Measurements from ENCODE around the gene NCAPG2.
A peak's percentile ranks its signal among the peaks of the same experiment; 100 is the strongest.

The NCAPG2 gene

DNA sequence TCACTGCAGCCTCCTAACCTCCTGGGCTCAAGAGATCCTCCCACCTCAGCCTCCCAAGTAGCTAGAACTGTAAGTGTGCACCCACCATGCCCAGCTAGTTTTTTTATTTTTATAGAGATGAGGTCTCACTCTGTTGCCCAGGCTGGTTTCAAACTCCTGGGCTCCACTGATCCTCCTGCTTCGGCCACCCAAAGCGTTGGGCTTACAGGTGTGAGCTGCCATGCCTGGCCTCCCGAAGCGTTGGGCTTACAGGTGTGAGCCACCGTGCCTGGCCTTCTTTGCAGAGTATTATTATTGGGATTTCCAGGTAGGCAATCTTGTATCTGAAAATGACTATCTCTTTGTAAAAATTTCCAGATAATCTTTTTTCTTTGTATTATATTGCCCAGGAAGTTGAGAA lies 23.1 kb upstream of the NCAPG2 start:
- no peaks in the 10 kb centered on the region for H3K9me3 Mint-ChIP-seq
- peaks cover 36% of the 10 kb centered on the region for H3K36me3 Mint-ChIP-seq
- H3K27ac Mint-ChIP-seq, result no peak overlapping the region
- no peak overlapping the region for H3K4me3 Mint-ChIP-seq
- ATAC-seq (no peak), DNase-seq (ENCODE audit: low spot score in 2 of 2) (no peak)
- peaks cover 10% of the 10 kb centered on the region for H3K4me1 Mint-ChIP-seq

DNA sequence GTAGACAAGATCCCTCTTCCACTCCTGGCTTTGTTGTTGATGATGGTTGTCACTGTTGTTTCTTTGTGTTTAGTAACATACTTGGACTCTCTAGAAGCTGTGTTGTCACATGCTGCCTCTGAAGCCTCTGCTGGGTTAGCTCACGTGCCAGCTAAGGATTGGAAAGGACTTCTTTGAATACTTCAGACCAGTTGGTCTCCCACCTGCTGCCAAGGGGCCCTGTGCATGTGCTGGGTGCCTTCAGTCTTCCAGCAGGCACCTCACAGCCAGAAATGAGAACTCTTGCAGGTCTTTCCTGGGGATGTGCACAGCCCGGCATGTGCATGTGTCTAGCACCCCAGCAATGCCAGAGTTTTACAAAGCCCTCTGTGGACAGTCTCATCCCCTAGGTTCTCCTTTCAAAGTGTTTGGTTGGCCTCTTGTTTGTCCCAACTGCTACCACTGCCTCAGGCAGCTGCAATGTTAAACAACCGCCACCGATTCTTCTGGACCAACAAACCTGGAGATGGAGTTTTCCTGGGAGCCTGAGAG lies 21.7 kb upstream of the NCAPG2 start:
- H3K4me3 Mint-ChIP-seq, result no peak overlapping the region
- no peak overlapping the region for H3K27ac Mint-ChIP-seq
- H3K36me3 Mint-ChIP-seq, result peaks cover 26% of the 10 kb centered on the region
- H3K9me3 Mint-ChIP-seq, result no peaks in the 10 kb centered on the region
- ATAC-seq (no peak), DNase-seq (ENCODE audit: low spot score in 2 of 2) (peak in 1 of 2 donors; percentile 39)
- peaks cover 10% of the 10 kb centered on the region for H3K4me1 Mint-ChIP-seq

DNA sequence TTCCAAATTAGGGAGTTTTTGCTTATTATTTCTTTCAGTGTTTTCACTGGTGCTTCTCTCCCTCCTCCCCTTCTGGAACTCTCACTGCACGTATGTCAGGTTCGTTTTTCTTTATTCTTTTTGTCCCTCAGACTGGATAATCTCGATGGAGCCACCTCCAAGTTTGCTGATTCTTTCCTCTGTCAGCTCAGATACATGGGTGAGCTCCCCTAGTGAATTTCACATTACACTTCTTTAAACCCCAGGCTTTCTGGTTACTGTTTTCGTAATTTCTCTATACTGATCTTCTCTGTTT lies 20.8 kb upstream of the NCAPG2 start:
- DNase-seq (ENCODE audit: low spot score in 2 of 2), result no peak
- no peak overlapping the region for H3K4me3 Mint-ChIP-seq
- peaks cover 18% of the 10 kb centered on the region for H3K36me3 Mint-ChIP-seq
- no peak for ATAC-seq
- peaks cover 9% of the 10 kb centered on the region for H3K4me1 Mint-ChIP-seq
- no peak overlapping the region for H3K27ac Mint-ChIP-seq
- H3K9me3 Mint-ChIP-seq, result no peaks in the 10 kb centered on the region

DNA sequence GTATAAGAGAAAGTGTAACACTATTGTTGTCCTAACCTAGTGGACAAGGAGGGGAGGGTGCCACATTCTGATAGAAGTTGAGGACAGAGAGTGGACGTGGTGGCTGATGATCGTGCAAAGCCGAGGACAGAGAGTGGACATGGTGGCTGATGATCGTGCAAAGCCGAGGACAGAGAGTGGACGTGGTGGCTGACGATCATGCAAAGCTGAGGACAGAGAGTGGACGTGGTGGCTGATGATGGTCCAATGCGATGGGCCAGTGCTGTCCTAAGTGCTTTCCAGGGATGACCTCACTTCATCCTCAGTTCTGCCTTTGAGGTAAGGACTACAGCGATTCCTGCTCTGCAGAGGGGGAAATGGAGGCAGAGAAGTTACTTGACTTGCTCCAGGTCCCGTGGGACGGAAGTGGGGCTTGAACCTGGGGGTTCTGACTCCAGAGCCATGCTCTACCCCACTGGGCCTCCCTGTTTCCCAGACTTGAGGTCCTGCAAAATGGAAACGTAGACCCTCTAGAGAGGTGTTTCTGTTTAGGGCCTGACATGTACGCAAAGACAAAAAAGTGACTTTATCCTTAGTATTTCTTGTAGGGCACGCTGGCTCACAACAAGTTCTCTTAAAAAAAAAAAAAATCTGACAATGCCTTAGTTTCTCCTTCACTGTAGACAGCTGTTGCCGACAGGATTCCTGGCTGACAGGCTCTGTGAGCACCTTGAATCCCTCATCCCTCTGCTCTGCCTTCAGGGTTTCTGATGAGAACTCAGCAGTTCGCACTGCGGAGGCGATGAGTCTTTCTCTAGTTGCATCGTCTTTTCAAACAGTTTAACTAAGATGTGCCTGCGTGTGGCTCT lies 20.3 kb upstream of the NCAPG2 start:
- peaks cover 12% of the 10 kb centered on the region for H3K36me3 Mint-ChIP-seq
- DNase-seq (ENCODE audit: low spot score in 2 of 2) (no peak), ATAC-seq (no peak)
- H3K4me1 Mint-ChIP-seq, result peaks cover 3% of the 10 kb centered on the region
- no peaks in the 10 kb centered on the region for H3K9me3 Mint-ChIP-seq
- no peak overlapping the region for H3K27ac Mint-ChIP-seq
- no peak overlapping the region for H3K4me3 Mint-ChIP-seq

DNA sequence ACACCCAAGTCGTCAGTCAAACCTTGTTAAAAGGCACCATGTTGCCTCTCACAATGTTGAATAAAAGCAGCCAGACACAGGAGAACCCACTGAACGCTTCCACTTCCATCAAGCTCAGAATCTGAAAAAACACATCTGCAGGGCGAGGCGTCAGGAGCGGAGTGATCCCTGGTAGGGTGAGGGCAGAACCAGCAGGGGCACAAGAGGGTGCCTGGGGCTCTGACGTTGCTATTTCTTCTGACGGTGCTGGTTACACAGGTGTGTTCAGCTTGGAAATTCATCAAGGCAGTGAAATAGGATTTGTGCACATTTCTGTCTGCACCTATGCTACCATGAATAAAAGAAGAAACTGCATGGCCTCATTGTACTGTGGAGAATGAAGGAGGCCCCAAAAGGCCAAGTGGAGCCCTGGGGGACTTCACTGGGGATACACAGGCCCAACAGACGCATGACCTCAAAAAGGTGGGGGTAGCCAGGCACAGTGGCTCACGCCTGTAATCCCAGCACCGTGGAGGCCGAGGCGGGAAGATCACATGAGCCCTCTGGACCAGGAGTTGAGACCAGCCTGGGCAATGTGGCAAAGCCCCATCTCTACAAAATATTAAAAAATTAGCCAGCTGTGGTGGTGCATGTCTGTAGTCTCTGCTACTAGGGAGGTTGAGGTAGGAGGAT lies 19.2 kb upstream of the NCAPG2 start:
- Mint-ChIP-seq H3K4me3 (no peak overlapping the region), H3K27ac (no peak overlapping the region), H3K4me1 (no peaks in the 10 kb centered on the region), H3K9me3 (no peaks in the 10 kb centered on the region), H3K36me3 (peaks cover 2% of the 10 kb centered on the region)
- no peak for DNase-seq (ENCODE audit: low spot score in 2 of 2)
- peak; percentile 8 for ATAC-seq

DNA sequence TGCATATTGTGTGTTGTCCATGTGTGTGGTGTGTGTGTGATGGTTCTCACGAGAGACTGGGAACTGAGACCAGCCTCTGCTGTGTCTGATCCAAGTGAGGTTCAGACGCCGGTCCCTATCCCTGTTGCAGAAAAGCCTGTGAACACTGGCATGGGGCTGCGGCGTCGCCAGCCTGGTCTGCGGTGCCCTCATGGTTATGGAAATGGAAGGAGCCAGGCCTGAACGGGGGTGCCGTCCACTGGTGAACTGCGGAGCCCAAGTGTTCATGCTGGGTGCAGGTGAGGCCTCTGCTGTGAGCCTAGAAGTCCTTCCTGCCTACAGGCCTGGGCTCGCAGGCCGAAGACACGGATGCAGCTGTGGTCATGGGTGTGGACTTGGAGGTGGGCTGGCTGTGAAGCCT lies 18.7 kb upstream of the NCAPG2 start:
- H3K9me3 Mint-ChIP-seq, result no peaks in the 10 kb centered on the region
- DNase-seq (ENCODE audit: low spot score in 2 of 2), result no peak
- no peak overlapping the region for H3K4me3 Mint-ChIP-seq
- no peak for ATAC-seq
- H3K4me1 Mint-ChIP-seq, result no peaks in the 10 kb centered on the region
- H3K27ac Mint-ChIP-seq, result no peak overlapping the region
- no peaks in the 10 kb centered on the region for H3K36me3 Mint-ChIP-seq

DNA sequence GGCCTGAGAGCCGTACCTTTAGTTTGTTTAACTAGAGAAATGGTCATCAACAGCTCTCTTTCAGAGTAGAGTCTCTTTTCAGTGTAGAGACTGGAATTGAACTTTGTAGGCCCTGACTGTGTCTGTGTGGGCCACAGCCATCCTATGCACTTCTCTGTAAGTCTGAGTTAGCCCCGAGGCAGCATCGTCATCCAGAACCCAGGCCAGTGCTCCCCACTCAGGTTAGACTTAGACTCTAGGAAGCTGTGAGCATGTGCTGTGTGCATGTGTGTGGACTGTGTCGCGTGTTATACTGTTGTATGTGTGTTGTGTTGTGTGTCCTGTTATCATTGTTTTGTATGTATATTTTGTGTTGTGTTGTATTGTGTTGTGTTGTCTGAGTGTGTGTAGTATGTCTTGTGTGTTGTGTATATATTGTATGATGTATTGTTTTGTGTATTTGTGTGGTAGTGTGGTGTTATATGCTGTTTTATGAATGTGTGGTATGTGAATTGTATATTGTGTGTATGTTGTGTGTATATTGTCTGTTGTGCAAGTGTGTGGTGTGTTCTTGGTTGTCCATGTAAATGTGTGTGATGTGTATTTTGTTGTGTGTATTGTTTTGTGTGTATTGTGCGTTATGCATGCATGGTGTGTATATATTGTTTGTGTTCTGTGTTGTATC lies 18.1 kb upstream of the NCAPG2 start:
- Mint-ChIP-seq H3K27ac (no peak overlapping the region), H3K9me3 (no peaks in the 10 kb centered on the region), H3K4me3 (no peak overlapping the region), H3K36me3 (no peaks in the 10 kb centered on the region), H3K4me1 (no peaks in the 10 kb centered on the region)
- no peak for ATAC-seq
- no peak for DNase-seq (ENCODE audit: low spot score in 2 of 2)

DNA sequence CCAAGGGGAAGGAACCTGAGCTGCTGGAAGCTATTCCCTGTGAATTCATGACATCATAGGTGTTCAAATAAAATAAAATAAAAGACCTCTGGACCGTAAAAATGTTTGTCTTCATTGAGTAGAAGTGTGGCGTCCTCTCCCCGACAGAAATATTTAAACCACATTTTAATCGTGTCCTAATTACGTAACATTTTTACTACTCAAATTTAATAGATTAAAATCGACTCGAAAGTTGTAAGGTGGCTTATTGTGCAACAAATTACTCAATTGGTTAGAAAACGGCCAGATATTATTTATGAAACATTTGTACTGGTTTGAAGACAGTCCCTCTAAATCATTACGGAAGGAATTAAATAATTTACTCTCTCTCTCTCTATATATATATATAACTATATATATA lies 15.5 kb upstream of the NCAPG2 start:
- Mint-ChIP-seq H3K4me3 (no peak overlapping the region), H3K36me3 (no peaks in the 10 kb centered on the region), H3K9me3 (no peaks in the 10 kb centered on the region), H3K27ac (no peak overlapping the region), H3K4me1 (no peaks in the 10 kb centered on the region)
- no peak for ATAC-seq
- no peak for DNase-seq (ENCODE audit: low spot score in 2 of 2)

DNA sequence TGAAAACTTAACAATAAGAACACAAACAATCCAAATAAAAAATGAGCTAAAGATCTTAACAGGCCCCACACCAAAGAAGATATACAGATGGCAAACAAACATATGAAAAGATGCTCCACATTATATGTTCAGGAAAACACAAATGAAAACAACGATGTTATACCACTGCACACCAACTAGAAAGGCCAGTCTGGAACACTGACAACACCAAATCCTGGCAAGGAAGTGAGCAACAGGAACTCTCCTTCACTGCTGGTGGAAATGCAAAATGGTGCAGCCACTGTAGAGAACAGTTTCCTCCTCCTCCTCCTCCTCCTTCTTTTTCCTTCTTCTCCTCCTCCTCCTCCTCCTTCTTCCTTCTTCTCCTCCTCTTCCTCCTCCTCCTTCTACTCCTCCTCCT lies 12.2 kb upstream of the NCAPG2 start:
- Mint-ChIP-seq H3K4me1 (peaks cover 7% of the 10 kb centered on the region), H3K4me3 (no peak overlapping the region), H3K9me3 (no peaks in the 10 kb centered on the region), H3K27ac (no peak overlapping the region), H3K36me3 (no peaks in the 10 kb centered on the region)
- ATAC-seq (no peak), DNase-seq (ENCODE audit: low spot score in 2 of 2) (no peak)

DNA sequence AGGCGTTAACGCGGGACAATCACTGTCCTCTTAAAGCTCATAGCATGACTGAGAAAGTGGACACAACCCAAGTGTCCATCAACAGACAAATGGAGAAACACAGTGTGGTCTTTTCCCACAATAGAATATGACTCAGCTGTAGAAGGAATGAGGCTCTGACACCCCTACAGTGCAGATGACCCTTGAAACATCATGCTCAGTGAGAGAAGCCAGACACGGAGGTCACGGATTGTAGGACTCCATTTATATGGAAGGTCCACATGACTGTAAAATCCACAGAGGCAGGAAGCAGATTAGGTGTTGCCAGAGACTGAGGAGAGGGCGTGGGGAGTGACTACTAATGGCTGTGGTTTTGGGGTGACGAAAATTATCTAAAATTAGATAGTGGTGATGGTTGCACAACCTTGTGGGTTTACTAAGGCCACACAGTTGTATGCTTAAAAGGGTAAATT lies 6.1 kb upstream of the NCAPG2 start:
- Mint-ChIP-seq H3K36me3 (no peaks in the 10 kb centered on the region), H3K4me1 (peaks cover 25% of the 10 kb centered on the region), H3K9me3 (peaks cover 5% of the 10 kb centered on the region), H3K27ac (peak overlapping the region; percentile 68), H3K4me3 (peak overlapping the region; percentile 1)
- ATAC-seq (peak; percentile 80), DNase-seq (ENCODE audit: low spot score in 2 of 2) (no peak)

DNA sequence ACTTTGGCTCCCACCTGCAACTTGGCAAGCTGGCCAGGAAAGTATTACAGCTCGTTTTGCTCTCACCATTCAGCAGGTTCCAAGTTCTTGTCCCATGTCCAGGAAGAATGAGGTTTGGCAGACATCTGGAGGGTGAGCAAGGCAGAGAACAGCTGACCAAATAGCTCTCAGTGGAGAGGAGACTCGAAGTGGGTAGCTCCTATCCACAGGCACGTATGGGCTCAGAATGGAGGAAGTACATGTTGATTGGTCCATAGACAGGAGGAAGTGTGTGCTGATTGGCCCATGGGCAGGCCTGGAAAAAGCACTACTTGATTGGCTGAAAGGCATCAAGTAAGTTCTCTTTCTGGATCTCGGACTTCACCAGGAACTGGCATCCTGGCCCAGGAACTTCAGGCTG lies 3.0 kb upstream of the NCAPG2 start:
- Mint-ChIP-seq H3K4me1 (peaks cover 42% of the 10 kb centered on the region), H3K9me3 (peaks cover 5% of the 10 kb centered on the region), H3K4me3 (no peak overlapping the region), H3K27ac (peak overlapping the region; percentile 9), H3K36me3 (peaks cover 10% of the 10 kb centered on the region)
- ATAC-seq, result no peak
- no peak for DNase-seq (ENCODE audit: low spot score in 2 of 2)

DNA sequence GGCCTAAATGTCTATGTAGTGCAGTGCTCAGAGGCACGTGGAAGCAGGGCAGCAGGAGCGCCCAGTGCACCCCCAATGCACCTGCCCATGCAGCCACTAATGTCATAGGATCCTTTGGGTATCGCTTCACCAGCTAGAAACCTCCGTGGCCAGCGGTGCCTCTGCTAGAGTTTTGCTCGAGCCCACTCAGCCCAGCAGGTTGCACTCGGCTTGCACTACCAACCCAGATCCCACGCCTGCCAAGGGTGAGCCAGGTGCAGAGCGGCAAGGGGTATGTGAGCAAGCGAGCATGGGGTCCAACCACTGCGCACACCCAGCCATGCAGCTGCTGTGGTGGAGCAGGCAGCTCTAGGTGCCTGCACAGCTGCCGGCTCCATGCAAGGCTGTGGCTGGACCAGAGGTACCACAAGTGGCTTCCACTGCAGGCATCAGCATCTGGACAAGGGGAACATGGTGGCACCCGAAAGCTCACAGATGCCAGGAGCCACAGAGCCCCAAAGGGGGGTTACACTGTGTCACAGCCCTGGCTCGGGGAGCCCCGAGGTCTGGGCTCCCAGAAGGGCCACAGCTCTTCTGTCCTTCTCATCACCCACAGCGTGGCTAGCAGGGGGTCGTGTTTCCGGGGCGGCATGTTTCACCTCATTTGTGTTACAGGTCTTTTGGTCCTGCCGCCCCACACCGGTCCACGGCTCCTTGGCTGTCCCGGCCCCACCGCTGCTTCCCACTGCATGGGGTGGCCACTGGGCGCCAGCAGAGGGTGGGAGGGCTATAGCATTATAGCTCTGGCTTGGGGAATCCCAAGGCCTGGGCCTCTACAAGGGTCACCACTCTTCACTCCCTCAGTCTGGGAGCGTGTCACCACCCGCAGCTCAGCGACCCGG lies 2.3 kb upstream of the NCAPG2 start:
- ATAC-seq, result no peak
- Mint-ChIP-seq H3K36me3 (peaks cover 16% of the 10 kb centered on the region), H3K27ac (no peak overlapping the region), H3K4me3 (peak overlapping the region; percentile 82), H3K9me3 (peaks cover 5% of the 10 kb centered on the region), H3K4me1 (peaks cover 36% of the 10 kb centered on the region)
- DNase-seq (ENCODE audit: low spot score in 2 of 2), result no peak

DNA sequence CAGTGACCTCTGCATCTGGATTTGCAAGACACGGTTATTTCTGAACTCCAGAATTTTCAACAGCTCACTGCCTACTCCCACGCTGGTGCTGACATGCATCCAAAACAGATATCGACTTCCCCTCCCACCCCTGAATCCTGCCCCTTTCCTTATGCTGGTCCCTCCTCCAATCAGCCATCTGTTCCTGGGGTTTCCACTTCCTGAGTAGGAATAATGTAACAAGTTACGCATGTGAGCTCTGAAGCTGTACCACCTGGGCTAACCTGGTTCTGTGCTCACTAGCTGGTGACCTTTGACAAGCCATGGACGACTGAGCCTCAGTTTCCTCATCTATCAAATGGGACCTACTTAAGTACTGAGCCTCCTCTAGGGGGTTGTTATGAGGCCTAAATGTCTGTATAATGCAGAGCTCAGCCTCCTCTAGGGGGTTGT lies 1.7 kb upstream of the NCAPG2 start:
- Mint-ChIP-seq H3K4me1 (peaks cover 36% of the 10 kb centered on the region), H3K4me3 (peak overlapping the region; percentile 82), H3K27ac (no peak overlapping the region), H3K9me3 (peaks cover 5% of the 10 kb centered on the region), H3K36me3 (peaks cover 23% of the 10 kb centered on the region)
- ATAC-seq (no peak), DNase-seq (ENCODE audit: low spot score in 2 of 2) (no peak)

DNA sequence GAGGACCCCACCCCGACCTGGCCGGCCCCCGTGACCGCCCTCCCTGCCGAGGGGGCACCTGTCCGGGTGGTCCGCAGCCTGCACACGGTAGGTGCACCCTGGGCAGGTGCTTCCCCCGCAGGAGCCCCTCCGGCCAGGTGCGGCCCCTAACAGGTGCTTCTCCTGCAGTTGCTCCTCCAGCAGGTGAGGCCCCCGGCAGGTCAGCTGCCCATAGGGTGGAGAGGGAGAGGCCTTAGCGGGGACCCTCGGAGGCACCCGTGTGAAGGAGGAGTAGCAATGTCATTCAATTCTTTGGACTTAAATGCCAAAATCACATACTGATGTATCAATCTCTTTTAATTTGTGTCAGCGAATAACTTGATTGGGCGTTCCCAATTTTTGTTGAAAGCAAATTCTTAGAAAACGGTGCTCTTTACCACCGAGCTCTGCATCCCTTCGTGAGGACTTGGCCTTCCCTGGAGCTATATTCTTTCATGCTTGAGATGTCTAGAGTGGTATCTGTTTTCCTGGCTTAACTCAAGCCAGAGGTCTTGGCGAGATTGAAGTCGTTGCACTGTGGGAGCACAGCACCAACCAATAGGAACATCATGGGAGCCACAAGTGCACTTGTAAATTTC lies 738 bp upstream of the NCAPG2 start:
- Mint-ChIP-seq H3K4me1 (peaks cover 36% of the 10 kb centered on the region), H3K9me3 (peaks cover 5% of the 10 kb centered on the region), H3K36me3 (peaks cover 32% of the 10 kb centered on the region), H3K4me3 (peak overlapping the region; percentile 82), H3K27ac (peak overlapping the region; percentile 88)
- DNase-seq (ENCODE audit: low spot score in 2 of 2) (no peak), ATAC-seq (no peak)

Data from stimulated activated effector memory CD8-positive, alpha-beta T cell treated with anti-CD3 and anti-CD28 coated beads, Interleukin-12 subunit alpha, Interleukin-12 subunit beta, amount 100 ng/mL, for 72 hours (primary cell).